Stimulated activated CD8-positive, alpha-beta memory T cell treated with anti-CD3 and anti-CD28 coated beads, Interleukin-15, amount 100 ng/mL, for 4 hours (primary cell): ENCODE measurements around the gene HNF1A.

Source experiments
- DNase-seq, 2 donors: peaks; one replicate each; pipeline ENCODE4 v3.0.0-alpha.2; 2020; ENCODE audit warnings: low read depth in 2 of 2

HNF1A gene

GRCh38 chr12:121008347-121009098 lies 30.2 kb downstream of the HNF1A start:
- no peak for DNase-seq

DNA sequence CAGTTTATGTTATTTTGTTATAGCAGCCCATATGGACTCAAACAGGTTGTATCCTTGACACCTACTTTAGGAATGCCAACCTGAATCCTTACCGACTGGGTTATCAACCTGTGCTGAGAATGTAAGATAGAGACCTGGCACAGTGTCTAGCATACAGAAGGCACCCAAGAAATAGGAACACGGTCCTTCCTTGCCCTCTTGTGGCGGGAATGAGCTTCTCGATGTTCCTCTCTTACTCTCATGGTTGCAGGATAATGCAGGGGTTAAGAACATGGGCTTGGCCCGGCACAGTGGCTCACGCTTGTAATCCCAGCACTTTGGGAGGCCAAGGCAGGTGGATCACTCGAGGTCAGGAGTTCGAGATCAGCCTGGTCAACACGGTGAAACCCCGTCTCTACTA lies 31.4 kb downstream of the HNF1A start:
- no peak for DNase-seq

DNA sequence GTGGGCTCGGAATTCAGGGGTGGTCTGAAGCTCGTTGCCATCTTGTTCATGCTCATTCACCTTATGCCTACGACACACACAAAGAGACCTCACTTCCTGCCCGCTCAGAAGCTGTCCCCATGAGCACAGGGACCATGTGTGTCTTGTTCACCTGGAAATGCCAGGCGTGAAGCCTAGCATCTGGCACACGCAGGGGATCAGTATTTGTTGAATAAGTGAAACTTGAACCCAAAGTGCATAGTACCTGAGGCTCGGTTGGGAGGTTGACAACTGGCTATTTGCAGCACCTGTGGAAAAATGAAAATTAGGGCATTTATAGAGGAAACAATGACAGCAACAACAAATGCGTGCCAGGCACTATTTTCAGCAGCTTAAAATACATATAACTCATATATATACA lies 32.5 kb downstream of the HNF1A start:
- DNase-seq: no peak

- no peak for DNase-seq
Observed at GRCh38 chr12:121011820-121012219, 33.5 kb downstream of the HNF1A start.

- DNase-seq: no peak
Observed at GRCh38 chr12:121013715-121014114, 35.4 kb downstream of the HNF1A start.

- peak; percentile 76 to 87 for DNase-seq
Observed at GRCh38 chr12:121015825-121016766, 37.8 kb downstream of the HNF1A start, which contains the start of gene C12orf43. Gene C12orf43 (minus strand): TSS chr12:121016487. CDS start chr12:121016474, 13 bp downstream.

GRCh38 chr12:121017966-121018491 lies 39.7 kb downstream of the HNF1A start:
- DNase-seq: no peak

- no peak for DNase-seq
Observed at GRCh38 chr12:121018860-121019617, 40.7 kb downstream of the HNF1A start.

GRCh38 chr12:121021754-121022153 lies 43.4 kb downstream of the HNF1A start:
- DNase-seq: no peak

GRCh38 chr12:121022713-121023112 lies 44.4 kb downstream of the HNF1A start:
- no peak for DNase-seq

DNA sequence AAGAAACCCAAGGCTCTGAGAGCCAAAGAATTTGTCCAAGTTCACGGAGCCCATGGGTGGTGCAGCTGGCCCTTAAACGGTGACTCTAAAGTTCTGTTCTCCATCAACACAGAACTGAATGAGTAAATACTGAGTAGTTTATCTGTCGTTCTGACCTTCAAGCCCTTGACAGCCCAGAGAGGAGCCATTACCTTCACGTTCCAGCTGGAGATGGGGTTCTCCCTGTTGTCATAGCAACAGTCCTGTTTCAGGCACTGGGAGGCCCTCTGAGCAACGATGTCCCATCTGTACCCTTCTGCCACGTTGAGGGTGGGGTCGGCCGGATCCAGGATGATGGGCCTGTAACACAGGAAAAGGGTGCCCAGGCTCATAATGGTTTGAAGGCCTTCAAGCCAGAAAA lies 45.5 kb downstream of the HNF1A start:
- DNase-seq: no peak

DNA sequence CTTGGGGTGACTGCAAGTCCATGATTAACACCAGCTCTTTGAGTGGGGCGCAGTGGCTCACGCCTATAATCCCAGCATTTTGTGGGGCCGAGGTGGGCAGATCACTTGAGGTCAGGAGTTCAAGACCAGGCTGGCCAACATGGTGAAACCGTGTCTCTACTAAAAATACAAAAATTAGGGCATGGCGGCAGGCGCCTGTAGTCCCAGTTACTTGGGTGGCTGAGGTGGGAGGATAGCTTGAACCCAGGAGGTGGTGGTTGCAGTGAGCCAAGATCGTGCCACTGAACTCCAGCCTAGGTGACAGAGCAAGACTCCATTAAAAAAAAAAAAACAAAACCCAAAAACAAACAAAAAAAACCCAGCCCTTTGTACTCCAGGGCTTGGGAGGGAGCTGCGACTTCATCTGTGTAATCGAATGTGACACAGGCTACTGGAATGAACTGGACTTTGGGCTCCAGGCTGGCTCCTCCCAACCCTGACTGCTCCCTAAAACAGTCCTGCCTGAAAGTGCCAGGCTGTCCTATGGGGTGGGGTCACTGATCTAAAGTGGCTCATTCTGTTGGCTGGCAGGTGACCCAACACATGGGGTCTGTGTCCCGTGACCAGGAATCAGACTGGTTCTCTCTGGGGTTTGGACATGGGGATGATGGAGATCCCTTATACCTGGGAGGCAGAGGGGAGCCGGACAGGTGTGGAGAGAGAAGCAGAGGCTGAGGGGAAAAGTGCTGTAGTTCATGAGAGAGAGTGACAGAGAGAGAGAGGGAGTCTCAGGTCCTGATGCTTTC lies 47.3 kb downstream of the HNF1A start:
- DNase-seq: no peak

DNA sequence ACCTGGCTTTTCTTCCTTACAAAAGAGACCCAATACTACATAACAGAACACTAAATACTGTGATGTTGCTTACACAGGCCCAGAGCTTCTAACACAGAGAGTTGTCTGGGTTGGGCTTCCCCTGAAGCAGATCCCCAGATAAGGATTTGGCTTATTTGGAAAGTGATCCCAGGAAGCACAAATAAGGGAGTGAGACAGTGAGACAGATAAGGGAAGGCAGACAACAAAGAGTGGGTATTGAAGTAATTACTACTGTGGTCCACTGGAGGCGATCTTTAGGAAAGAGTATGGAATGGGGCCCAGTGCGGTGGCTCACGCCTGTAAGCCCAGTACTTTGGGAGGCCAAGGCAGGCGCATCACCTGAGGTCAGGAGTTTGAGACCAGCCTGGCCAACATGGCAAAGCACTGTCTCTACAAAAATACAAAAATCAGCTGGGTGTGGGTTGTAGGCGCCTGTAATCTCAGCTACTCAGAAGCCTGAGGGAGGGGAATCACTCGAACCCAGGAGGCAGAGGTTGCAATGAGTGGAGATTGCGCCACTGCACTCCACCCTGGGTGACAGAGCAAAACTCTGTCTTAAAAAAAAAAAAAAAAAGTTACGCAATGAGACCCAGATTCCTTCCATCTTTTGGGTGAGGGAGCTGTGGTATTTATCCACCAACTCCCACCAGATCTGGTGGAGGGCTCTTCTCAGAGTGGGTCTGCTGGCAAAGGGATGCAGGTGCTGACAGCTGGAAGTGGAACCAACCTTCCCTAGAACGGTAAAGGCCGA lies 48.1 kb downstream of the HNF1A start:
- DNase-seq: no peak

DNA sequence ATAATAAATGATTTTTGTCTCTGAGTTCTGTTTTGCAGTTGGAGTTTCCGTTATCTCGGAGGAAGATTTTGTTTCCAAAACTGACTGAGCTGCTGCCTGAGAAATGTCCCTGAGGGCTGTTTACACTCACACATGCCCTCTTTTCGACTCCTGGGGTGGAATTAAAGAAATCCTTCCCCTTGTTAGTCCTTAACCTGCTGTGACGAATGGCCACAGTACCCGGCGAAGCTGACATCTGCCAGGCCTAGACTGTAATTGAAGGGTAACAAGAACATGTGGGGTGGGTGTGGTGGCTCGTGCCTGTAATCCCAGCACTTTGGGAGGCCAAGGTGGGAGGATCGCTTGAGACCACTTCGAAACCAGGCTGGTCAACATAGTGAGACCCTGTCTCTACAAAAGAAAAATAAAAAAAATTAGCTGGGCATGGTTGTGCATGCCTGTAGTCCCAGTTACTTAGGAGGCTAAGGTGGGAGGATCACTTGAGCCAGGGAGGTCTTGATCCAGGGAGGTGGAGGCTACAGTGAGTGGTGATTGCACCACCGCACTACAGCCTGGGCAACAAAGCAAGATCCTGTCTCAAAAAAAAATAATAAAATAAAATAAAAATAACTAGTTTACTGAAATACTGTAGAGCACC lies 52.4 kb downstream of the HNF1A start:
- no peak for DNase-seq

DNA sequence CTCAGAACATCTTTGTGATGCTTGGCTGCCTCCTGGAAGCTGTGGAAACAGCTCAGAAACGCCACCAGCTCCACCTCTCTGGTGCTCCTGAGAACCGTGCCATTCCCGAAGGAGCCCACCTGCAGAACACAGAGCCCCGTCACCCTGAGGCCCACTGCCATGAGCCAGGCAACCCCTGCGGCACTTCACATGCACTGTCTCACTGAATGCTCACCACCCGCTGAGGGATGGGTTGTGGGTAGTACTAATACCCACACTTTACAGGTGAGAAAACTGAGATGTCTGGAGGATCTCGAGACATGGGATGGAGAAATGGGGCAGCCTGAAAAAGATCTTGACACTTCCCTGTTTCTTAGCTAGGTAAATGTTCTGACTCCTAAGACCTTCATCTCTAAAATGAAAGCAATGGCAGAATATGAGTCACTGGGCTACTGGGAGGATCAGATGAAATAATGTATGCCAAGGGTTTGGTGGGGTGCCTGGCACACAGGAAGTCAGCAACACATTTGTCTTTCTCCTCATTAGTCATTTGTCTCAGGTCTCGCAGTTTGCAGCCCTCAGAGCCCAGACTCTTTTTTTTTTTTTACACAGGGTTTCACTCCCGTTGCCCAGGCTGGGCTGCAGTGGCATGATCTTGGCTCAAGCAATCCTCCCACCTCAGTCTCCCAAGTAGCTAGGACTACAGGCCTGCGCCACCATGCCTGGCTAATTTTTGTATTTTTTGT lies 55.4 kb downstream of the HNF1A start:
- DNase-seq: peak; percentile 37 to 49

GRCh38 chr12:121034616-121035305 lies 56.4 kb downstream of the HNF1A start:
- DNase-seq: no peak

DNA sequence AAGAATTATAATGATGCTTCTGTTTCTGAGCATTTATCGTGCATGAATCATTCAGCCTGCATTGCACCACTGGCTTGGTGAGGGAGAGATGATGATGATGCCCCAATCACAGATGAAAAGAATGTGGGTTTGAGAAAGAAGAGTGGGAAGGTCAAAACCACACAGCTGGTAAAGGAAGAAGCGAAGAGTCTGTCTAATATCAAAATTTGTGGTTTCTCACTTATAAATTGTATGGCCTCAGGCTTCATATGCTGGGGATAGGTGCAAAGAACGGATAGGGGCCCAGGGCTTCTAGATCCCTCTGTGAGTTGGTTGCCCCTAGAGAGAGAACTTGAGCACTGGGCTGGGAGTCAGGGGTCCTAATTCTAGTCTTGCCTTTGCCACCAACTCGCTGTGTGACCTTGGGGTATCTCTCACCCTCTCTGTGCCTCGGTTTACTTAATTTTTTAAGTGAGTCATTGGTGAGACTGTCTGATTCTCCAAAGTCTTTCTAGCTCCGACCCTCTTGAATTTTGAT lies 58.5 kb downstream of the HNF1A start:
- DNase-seq: no peak
